ENCODE data around the gene HMSD.

HMSD gene

DNA sequence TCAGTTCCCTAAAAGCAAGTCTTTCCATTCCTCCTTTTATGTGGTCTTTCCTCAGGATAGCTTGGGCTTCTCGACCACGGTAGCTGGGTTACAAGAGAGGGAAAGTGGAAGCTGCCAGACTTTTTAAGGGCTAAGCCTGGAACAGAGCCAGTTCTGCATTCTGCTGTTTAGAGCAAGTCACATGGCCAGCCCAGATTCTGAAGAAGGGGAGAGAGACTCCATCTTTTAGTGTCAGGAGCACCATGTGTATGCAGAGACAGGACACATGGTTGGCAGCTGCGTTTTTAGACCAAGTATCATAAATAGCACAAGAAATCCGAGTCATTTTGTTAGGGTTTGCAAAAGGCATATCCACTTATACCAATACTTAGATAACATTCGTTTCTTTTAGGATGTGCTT lies 4.7 kb downstream of the HMSD start:
- H2BK12ac ChIP-seq (ENCODE audit: low read length in 2 of 2): no peak overlapping the region
- peaks cover 6% of the 10 kb centered on the region for H3K4me1 ChIP-seq (ENCODE audit: control insufficient read depth, insufficient read depth, low read depth, low read length)
- H3K23ac ChIP-seq (ENCODE audit: low read length in 2 of 2): no peak overlapping the region
- no peaks in the 10 kb centered on the region for H3K79me1 ChIP-seq (replicated peaks; ENCODE audit: low read length, poor library complexity, severe bottlenecking)
- no peaks in the 10 kb centered on the region for H3K36me3 ChIP-seq (ENCODE audit: control insufficient read depth in 1 of 2, insufficient read depth in 2 of 2, low read depth in 1 of 2, low read length in 2 of 2)
- no peak overlapping the region for H3K18ac ChIP-seq (ENCODE audit: low read depth in 1 of 2, low read length in 2 of 2)
- H2BK120ac ChIP-seq (ENCODE audit: low read depth, low read length): no peak overlapping the region
- WGBS: 85% methylated on average over 5 of the region's 5 CpGs
- no peak overlapping the region for H3K4ac ChIP-seq (ENCODE audit: low read depth in 1 of 2, low read length in 2 of 2)
- H3K9ac ChIP-seq (ENCODE audit: low read length): no peak overlapping the region
- H3K4me2 ChIP-seq (ENCODE audit: low read length, poor library complexity, severe bottlenecking): no peak overlapping the region
- no peak overlapping the region for H3K14ac ChIP-seq (ENCODE audit: low read length in 2 of 2)
- H2BK5ac ChIP-seq (ENCODE audit: low read depth, low read length, poor library complexity, severe bottlenecking): no peak overlapping the region
- no peak overlapping the region for H2AK5ac ChIP-seq (ENCODE audit: low read length, severe bottlenecking)
- no peaks in the 10 kb centered on the region for H3K27me3 ChIP-seq (ENCODE audit: control insufficient read depth in 1 of 2, insufficient read depth in 1 of 2, low read length in 2 of 2)
- DNase-seq: no peak
- no peak overlapping the region for H2AFZ ChIP-seq (ENCODE audit: low read depth, low read length)
- no peak overlapping the region for H2BK15ac ChIP-seq (ENCODE audit: low read depth, poor library complexity, severe bottlenecking)
- H3K4me3 ChIP-seq (ENCODE audit: insufficient read depth in 1 of 2, low read depth in 1 of 2, low read length in 2 of 2): no peak overlapping the region
- H4K91ac ChIP-seq (ENCODE audit: low read length): no peak overlapping the region
- H3K27ac ChIP-seq (ENCODE audit: low read length, poor library complexity, severe bottlenecking): no peak overlapping the region
- no peak overlapping the region for H4K8ac ChIP-seq (ENCODE audit: low read length)
- no peaks in the 10 kb centered on the region for H3K9me3 ChIP-seq (ENCODE audit: control insufficient read depth, low read length)

DNA sequence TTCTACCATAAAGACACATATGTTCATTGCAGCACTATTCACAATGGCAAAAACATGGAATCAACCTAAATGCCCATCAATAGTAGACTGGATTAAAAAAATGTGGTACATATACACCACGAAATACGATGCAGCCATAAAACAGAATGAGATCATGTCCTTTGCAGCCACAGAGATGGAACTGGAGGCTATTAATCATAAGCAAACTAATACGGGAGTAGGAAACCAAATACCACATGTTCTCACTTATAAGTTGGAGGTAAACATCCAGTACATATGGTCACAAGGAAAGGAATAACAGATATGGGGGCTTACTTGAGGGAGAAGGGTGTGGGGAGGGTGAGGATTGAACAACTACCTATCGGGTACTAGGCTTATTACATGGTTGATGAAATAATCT lies 7.7 kb downstream of the HMSD start:
- H3K79me1 ChIP-seq (replicated peaks; ENCODE audit: low read length, poor library complexity, severe bottlenecking): no peaks in the 10 kb centered on the region
- H3K27ac ChIP-seq (ENCODE audit: low read length, poor library complexity, severe bottlenecking): no peak overlapping the region
- no peak overlapping the region for H4K8ac ChIP-seq (ENCODE audit: low read length)
- H3K4me1 ChIP-seq (ENCODE audit: control insufficient read depth, insufficient read depth, low read depth, low read length): no peaks in the 10 kb centered on the region
- no peak overlapping the region for H2AFZ ChIP-seq (ENCODE audit: low read depth, low read length)
- no peaks in the 10 kb centered on the region for H3K36me3 ChIP-seq (ENCODE audit: control insufficient read depth in 1 of 2, insufficient read depth in 2 of 2, low read depth in 1 of 2, low read length in 2 of 2)
- no peaks in the 10 kb centered on the region for H3K27me3 ChIP-seq (ENCODE audit: control insufficient read depth in 1 of 2, insufficient read depth in 1 of 2, low read length in 2 of 2)
- H2BK120ac ChIP-seq (ENCODE audit: low read depth, low read length): no peak overlapping the region
- no peak overlapping the region for H3K14ac ChIP-seq (ENCODE audit: low read length in 2 of 2)
- H3K23ac ChIP-seq (ENCODE audit: low read length in 2 of 2): no peak overlapping the region
- H3K4me2 ChIP-seq (ENCODE audit: low read length, poor library complexity, severe bottlenecking): no peak overlapping the region
- H3K9me3 ChIP-seq (ENCODE audit: control insufficient read depth, low read length): no peaks in the 10 kb centered on the region
- no peak overlapping the region for H3K9ac ChIP-seq (ENCODE audit: low read length)
- H2BK15ac ChIP-seq (ENCODE audit: low read depth, poor library complexity, severe bottlenecking): no peak overlapping the region
- H3K4ac ChIP-seq (ENCODE audit: low read depth in 1 of 2, low read length in 2 of 2): no peak overlapping the region
- H4K91ac ChIP-seq (ENCODE audit: low read length): no peak overlapping the region
- no peak for DNase-seq
- H3K4me3 ChIP-seq (ENCODE audit: insufficient read depth in 1 of 2, low read depth in 1 of 2, low read length in 2 of 2): no peak overlapping the region
- H2BK12ac ChIP-seq (ENCODE audit: low read length in 2 of 2): no peak overlapping the region
- no peak overlapping the region for H2BK5ac ChIP-seq (ENCODE audit: low read depth, low read length, poor library complexity, severe bottlenecking)
- no peak overlapping the region for H3K18ac ChIP-seq (ENCODE audit: low read depth in 1 of 2, low read length in 2 of 2)
- no peak overlapping the region for H2AK5ac ChIP-seq (ENCODE audit: low read length, severe bottlenecking)
- WGBS: no CpG with 5 or more reads among the region's 4 CpGs

- no peak overlapping the region for H3K9ac ChIP-seq (ENCODE audit: low read length)
- no peaks in the 10 kb centered on the region for H3K79me1 ChIP-seq (replicated peaks; ENCODE audit: low read length, poor library complexity, severe bottlenecking)
- no peak overlapping the region for H2AK5ac ChIP-seq (ENCODE audit: low read length, severe bottlenecking)
- H2AFZ ChIP-seq (ENCODE audit: low read depth, low read length): no peak overlapping the region
- no peak overlapping the region for H3K18ac ChIP-seq (ENCODE audit: low read depth in 1 of 2, low read length in 2 of 2)
- no peak overlapping the region for H2BK5ac ChIP-seq (ENCODE audit: low read depth, low read length, poor library complexity, severe bottlenecking)
- no peak overlapping the region for H3K27ac ChIP-seq (ENCODE audit: low read length, poor library complexity, severe bottlenecking)
- no peak overlapping the region for H2BK12ac ChIP-seq (ENCODE audit: low read length in 2 of 2)
- H3K9me3 ChIP-seq (ENCODE audit: control insufficient read depth, low read length): no peaks in the 10 kb centered on the region
- H2BK120ac ChIP-seq (ENCODE audit: low read depth, low read length): no peak overlapping the region
- no peak overlapping the region for H3K14ac ChIP-seq (ENCODE audit: low read length in 2 of 2)
- no peak overlapping the region for H2BK15ac ChIP-seq (ENCODE audit: low read depth, poor library complexity, severe bottlenecking)
- no peak overlapping the region for H3K4ac ChIP-seq (ENCODE audit: low read depth in 1 of 2, low read length in 2 of 2)
- H3K4me1 ChIP-seq (ENCODE audit: control insufficient read depth, insufficient read depth, low read depth, low read length): no peaks in the 10 kb centered on the region
- H3K4me3 ChIP-seq (ENCODE audit: insufficient read depth in 1 of 2, low read depth in 1 of 2, low read length in 2 of 2): no peak overlapping the region
- no peak overlapping the region for H3K4me2 ChIP-seq (ENCODE audit: low read length, poor library complexity, severe bottlenecking)
- DNase-seq: no peak
- H3K23ac ChIP-seq (ENCODE audit: low read length in 2 of 2): no peak overlapping the region
- WGBS: no CpG with 5 or more reads among the region's 1 CpG
- no peak overlapping the region for H4K8ac ChIP-seq (ENCODE audit: low read length)
- H3K27me3 ChIP-seq (ENCODE audit: control insufficient read depth in 1 of 2, insufficient read depth in 1 of 2, low read length in 2 of 2): no peaks in the 10 kb centered on the region
- H3K36me3 ChIP-seq (ENCODE audit: control insufficient read depth in 1 of 2, insufficient read depth in 2 of 2, low read depth in 1 of 2, low read length in 2 of 2): no peaks in the 10 kb centered on the region
- H4K91ac ChIP-seq (ENCODE audit: low read length): no peak overlapping the region
Observed at GRCh38 chr18:63960891-63961290, 11.8 kb downstream of the HMSD start.

DNA sequence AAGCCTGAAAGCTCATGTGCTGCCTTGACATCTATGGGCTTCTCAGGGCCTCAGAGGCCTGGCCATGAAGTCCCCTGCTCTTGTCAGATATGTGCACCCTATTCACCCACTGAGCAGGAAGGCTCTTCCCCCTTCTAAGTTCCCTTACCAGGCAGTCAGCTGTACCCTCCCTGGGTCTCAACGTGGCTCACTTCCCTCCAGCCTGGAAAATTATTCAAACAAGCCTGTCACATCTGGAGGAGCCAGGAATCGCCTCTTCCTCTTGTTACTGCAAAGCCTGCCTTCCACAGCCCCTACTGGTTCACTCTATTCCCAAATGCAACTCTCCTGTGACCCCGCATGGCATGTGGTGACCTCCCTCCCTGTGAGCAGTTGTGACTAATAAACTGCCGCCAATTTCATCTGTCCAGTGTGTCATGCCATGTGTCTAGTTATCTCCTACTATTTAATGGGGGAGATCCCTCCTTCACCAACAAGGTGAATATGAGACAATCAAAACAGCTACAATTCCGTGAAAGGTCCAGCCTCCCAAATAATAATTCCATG lies 12.4 kb downstream of the HMSD start:
- H3K14ac ChIP-seq (ENCODE audit: low read length in 2 of 2): no peak overlapping the region

More for the DNA sequence above, 12.4 kb downstream of the HMSD start:
- no peak overlapping the region for H2BK120ac ChIP-seq (ENCODE audit: low read depth, low read length)
- no peak overlapping the region for H2BK5ac ChIP-seq (ENCODE audit: low read depth, low read length, poor library complexity, severe bottlenecking)
- H3K27me3 ChIP-seq (ENCODE audit: control insufficient read depth in 1 of 2, insufficient read depth in 1 of 2, low read length in 2 of 2): no peaks in the 10 kb centered on the region
- H3K9me3 ChIP-seq (ENCODE audit: control insufficient read depth, low read length): no peaks in the 10 kb centered on the region
- H2AFZ ChIP-seq (ENCODE audit: low read depth, low read length): no peak overlapping the region
- no peak overlapping the region for H3K4ac ChIP-seq (ENCODE audit: low read depth in 1 of 2, low read length in 2 of 2)
- H2BK15ac ChIP-seq (ENCODE audit: low read depth, poor library complexity, severe bottlenecking): no peak overlapping the region
- no peak overlapping the region for H4K91ac ChIP-seq (ENCODE audit: low read length)
- no peak overlapping the region for H3K23ac ChIP-seq (ENCODE audit: low read length in 2 of 2)
- H3K4me1 ChIP-seq (ENCODE audit: control insufficient read depth, insufficient read depth, low read depth, low read length): no peaks in the 10 kb centered on the region
- H3K79me1 ChIP-seq (replicated peaks; ENCODE audit: low read length, poor library complexity, severe bottlenecking): no peaks in the 10 kb centered on the region
- DNase-seq: no peak
- H3K18ac ChIP-seq (ENCODE audit: low read depth in 1 of 2, low read length in 2 of 2): no peak overlapping the region
- WGBS: 62% methylated on average over 4 of the region's 5 CpGs
- no peak overlapping the region for H2AK5ac ChIP-seq (ENCODE audit: low read length, severe bottlenecking)
- H3K4me3 ChIP-seq (ENCODE audit: insufficient read depth in 1 of 2, low read depth in 1 of 2, low read length in 2 of 2): no peak overlapping the region
- H3K27ac ChIP-seq (ENCODE audit: low read length, poor library complexity, severe bottlenecking): no peak overlapping the region
- H3K4me2 ChIP-seq (ENCODE audit: low read length, poor library complexity, severe bottlenecking): no peak overlapping the region
- H4K8ac ChIP-seq (ENCODE audit: low read length): no peak overlapping the region
- no peak overlapping the region for H2BK12ac ChIP-seq (ENCODE audit: low read length in 2 of 2)
- H3K36me3 ChIP-seq (ENCODE audit: control insufficient read depth in 1 of 2, insufficient read depth in 2 of 2, low read depth in 1 of 2, low read length in 2 of 2): no peaks in the 10 kb centered on the region
- H3K9ac ChIP-seq (ENCODE audit: low read length): no peak overlapping the region
